Measurements from ENCODE around the gene BTBD10.

DNA sequence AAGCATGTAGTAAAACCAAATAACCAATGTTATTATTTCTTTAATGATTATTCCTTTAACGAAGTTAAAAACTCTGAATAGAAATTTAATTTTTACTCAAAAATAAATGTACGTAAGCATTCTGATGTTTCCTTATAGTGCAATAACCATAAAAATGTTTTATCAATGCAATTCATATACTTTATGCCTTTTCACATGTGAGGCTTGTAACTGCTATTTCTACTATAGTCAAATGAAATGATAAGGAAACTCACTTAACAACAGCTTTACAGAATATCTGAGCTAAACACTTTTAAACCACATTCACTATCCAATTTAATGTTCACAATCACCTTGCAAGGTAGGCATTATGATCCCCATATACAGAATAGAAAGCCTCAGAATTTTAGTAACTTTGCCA is 17.4 kb downstream of the BTBD10 start:
- TF ChIP-seq, protein P1, sequence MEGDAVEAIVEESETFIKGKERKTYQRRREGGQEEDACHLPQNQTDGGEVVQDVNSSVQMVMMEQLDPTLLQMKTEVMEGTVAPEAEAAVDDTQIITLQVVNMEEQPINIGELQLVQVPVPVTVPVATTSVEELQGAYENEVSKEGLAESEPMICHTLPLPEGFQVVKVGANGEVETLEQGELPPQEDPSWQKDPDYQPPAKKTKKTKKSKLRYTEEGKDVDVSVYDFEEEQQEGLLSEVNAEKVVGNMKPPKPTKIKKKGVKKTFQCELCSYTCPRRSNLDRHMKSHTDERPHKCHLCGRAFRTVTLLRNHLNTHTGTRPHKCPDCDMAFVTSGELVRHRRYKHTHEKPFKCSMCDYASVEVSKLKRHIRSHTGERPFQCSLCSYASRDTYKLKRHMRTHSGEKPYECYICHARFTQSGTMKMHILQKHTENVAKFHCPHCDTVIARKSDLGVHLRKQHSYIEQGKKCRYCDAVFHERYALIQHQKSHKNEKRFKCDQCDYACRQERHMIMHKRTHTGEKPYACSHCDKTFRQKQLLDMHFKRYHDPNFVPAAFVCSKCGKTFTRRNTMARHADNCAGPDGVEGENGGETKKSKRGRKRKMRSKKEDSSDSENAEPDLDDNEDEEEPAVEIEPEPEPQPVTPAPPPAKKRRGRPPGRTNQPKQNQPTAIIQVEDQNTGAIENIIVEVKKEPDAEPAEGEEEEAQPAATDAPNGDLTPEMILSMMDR (conservative IDR thresholded peaks at IDR 0.05; ENCODE audit: low read length): no peak
- TF ChIP-seq EZH2phosphoT487 (IDR thresholded peaks at IDR 0.05; ENCODE audit: borderline replicate concordance, low read depth, low read length): no peak

Data from OCI-LY7 (cell line).